K562 (cell line): ENCODE results near the gene FOXN3.

Experiments used
- HLTF ChIP-seq: fragments of 450-650 bp; IDR thresholded peaks from 2 replicates; pipeline ENCODE4 v1.6.1; 2016
- PML ChIP-seq: IDR thresholded peaks from 2 replicates; pipeline ENCODE4 v1.6.1; 2012; ENCODE audit warnings: low read length, inconsistent platforms
- POLR2A ChIP-seq: fragments of 450-650 bp; conservative IDR thresholded peaks from 2 replicates; pipeline ENCODE4 v1.6.1; 2016
- ZNF384 ChIP-seq: IDR thresholded peaks from 2 replicates; pipeline ENCODE4 v1.6.1; 2012; ENCODE audit warnings: low read depth, low read length, improper control_type of control experiment
- TF ChIP-seq, protein P1 (sequence below): fragments of 250-450 bp; sonication (Bioruptor Pico); IDR thresholded peaks from 2 replicates; pipeline ENCODE4 v1.5.0; 2021
- TF ChIP-seq, protein P2 (sequence below): sonication (generic); formaldehyde crosslinking; IDR thresholded peaks from 2 replicates; pipeline ENCODE4 v1.8.1; 2022; ENCODE audit warnings: missing genetic modification reagents

DNA sequence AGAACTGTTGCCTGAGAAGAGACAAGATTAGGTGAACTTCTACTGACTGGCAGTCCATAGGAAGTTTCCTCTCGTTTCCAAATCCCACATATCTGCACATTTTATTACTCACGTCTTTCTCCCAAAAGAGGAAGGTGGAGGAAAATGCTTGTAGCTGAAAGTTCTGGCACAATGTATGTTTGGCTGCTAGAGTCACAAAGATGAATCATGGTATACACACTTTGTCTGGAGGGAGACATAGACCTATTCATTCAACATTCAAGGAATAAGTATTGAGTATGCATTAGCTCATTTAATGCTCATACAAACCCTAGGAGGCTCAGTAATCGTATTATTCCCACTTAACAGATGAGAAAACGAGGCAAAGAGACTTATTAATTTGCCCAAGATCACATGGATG lies 291.8 kb downstream of the FOXN3 start:
- no peak for TF ChIP-seq ZNF384
- TF ChIP-seq PML, result no peak
- TF ChIP-seq, protein P1, sequence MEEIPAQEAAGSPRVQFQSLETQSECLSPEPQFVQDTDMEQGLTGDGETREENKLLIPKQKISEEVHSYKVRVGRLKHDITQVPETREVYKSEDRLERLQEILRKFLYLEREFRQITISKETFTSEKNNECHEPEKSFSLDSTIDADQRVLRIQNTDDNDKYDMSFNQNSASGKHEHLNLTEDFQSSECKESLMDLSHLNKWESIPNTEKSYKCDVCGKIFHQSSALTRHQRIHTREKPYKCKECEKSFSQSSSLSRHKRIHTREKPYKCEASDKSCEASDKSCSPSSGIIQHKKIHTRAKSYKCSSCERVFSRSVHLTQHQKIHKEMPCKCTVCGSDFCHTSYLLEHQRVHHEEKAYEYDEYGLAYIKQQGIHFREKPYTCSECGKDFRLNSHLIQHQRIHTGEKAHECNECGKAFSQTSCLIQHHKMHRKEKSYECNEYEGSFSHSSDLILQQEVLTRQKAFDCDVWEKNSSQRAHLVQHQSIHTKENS (CRISPR knock-in tag), result no peak
- TF ChIP-seq, protein P2, sequence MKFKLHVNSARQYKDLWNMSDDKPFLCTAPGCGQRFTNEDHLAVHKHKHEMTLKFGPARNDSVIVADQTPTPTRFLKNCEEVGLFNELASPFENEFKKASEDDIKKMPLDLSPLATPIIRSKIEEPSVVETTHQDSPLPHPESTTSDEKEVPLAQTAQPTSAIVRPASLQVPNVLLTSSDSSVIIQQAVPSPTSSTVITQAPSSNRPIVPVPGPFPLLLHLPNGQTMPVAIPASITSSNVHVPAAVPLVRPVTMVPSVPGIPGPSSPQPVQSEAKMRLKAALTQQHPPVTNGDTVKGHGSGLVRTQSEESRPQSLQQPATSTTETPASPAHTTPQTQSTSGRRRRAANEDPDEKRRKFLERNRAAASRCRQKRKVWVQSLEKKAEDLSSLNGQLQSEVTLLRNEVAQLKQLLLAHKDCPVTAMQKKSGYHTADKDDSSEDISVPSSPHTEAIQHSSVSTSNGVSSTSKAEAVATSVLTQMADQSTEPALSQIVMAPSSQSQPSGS (CRISPR knock-in tag), result no peak
- no peak for TF ChIP-seq POLR2A
- TF ChIP-seq HLTF, result no peak
